GM21723 (cell line): ENCODE measurements around the gene OR12D3.
"Not testable (repeated sequence)": the region's sequence is repeated elsewhere in the genome, so short reads cannot be mapped to it uniquely, and the experiment has no call there.

Experiments used
- ATAC-seq: cut with Tn5 transposase; IDR thresholded peaks from one replicate; pipeline ENCODE4 v1.9.1; 2021; ENCODE audit warnings: mild to moderate bottlenecking, moderate library complexity; ENCODE audit not compliant: unreplicated experiment

OR12D3 gene

GRCh38 chr6:29375191-29375590 is at the start of gene OR12D3:
Gene OR12D3 (minus strand): TSS chr6:29375291. CDS start chr6:29375287, 4 bp downstream.
- ATAC-seq: no peak

- no peak for ATAC-seq
Observed at GRCh38 chr6:29424575-29424974, 49.5 kb upstream of the OR12D3 start.

GRCh38 chr6:29424168-29424567 is 49.1 kb upstream of the OR12D3 start:
- no peak for ATAC-seq

GRCh38 chr6:29419516-29419915 is 44.4 kb upstream of the OR12D3 start:
- no peak for ATAC-seq

DNA sequence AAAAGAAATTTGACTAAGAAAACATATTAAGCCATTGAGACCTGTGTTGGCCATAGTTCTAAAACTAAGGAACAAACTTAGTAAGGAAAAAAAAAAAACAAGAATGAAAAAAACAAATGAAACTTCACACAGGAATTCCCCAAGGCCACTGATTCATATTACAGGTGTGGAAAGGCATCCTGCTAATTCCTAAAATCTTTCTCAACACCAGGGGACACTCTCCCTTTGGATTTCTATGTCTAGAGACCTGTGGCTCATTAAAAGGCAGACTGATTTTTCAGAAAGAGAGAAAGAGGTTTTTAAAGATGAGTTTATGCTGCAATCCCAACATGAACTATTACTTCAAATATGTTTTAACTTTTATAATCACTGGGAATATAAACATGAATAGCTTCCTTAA is 39.5 kb upstream of the OR12D3 start, which contains the start of gene OR12D1:
TSS of gene OR12D1 (plus strand) at position 341 of the 400 bp plus-strand sequence.
- ATAC-seq: no peak

- no peak for ATAC-seq
Observed at GRCh38 chr6:29403801-29404200, 28.7 kb upstream of the OR12D3 start.

- ATAC-seq: no peak
Observed at GRCh38 chr6:29399525-29399924, 24.4 kb upstream of the OR12D3 start.

DNA sequence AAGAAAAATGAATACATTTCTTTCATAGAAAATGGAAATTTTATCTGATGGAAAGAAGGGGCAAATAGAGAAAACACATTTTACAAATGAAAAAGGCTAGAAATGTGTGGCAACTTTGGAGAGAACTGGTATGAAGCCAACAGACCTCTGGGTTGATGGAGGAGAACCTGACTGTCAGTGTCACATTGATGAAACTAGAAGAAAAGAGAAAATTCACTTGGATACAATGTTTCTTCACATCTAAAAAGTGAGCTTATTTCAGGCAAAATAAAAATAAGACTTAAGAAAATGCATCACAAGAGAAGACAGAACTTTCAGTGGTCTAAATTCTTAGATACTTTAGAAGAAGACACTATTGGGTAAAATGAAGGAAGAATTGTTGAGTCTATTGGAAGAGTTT is 20.2 kb upstream of the OR12D3 start, which contains the start of gene OR12D2:
TSS of gene OR12D2 (plus strand) at position 301 of the 400 bp plus-strand sequence. CDS start 1,069 bp downstream, outside the sequence.
- no peak for ATAC-seq

DNA sequence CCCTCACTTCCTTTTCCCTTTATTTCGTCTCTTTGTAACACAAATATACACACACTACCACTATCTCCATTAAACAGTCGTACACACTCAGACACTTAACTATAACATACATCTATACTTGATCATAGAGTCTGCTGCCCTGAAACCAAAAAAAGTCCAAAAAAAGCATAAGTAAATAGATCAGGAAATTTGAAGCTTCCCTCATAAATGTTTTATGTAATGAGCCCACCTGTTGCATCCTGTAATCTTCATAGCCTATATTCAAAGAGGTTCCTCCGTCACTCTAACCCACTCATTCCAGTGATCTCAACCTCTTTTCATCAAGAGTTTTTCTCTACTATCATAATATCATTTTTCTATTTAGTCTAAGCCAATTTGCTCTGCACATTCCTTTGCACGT is 13.4 kb upstream of the OR12D3 start:
- ATAC-seq: no peak

GRCh38 chr6:29376003-29376402 is 912 bp upstream of the OR12D3 start:
- no peak for ATAC-seq

DNA sequence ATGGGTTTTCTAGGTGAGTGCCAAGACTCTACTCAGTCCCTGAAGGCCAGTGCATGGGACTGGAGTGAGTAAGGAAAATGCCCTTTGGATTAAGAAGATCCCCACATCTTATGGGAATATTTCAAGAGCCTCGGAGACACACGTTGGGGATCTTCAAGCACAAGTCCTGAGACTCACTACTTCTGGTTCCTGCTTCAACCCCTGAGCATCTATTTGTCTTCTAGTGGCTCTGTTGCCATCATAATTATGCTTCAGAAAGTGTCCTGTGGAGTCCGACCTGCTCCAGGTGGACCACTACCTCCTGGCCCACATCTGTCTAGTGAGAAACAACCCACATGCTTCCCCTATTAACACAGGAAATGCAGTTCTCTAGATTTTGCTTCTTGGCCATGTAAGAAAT is 6.3 kb downstream of the OR12D3 start, which contains the start of gene OR5V1:
TSS of gene OR5V1 (minus strand) at position 101 of the 400 bp plus-strand sequence. CDS start 12,670 bp downstream, outside the sequence.
- ATAC-seq: no peak

GRCh38 chr6:29355603-29356002 is 19.5 kb downstream of the OR12D3 start:
- no peak for ATAC-seq

DNA sequence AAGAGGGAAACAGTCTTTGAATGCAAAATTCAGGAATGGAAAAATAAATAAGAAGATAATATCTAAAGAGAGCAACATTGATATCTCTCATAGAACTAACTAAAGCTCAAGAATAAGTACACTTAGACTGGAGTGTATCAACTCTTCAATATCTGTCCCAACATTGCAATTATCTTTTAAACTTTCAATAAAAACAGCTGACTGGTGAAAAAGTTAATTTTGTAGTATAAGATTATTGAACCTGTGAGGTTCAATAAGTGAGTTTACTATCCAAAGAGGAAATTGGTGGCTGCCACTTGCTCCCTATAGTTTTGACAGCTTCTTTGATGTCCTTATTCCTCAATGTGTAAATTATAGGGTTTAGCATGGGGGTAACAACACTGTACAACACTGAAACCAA is 20.1 kb downstream of the OR12D3 start:
- ATAC-seq: no peak

DNA sequence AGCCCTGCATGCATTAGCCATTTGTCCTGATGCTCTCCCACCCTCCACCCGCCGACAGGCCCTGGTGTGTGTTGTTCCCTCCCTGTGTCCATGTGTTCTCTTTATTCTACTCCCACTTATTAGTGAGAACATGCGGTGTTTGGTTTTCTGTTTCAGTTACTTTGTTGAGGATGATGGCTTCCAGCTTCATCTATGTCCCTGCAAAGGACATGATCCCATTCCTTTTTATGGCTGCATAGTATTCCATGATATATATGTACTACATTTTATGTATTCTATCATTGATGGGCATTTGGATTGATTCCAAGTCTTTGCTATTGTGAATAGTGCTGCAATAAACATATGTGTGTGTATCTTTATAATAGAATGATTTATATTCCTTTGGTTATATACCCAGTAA is 25.7 kb downstream of the OR12D3 start:
- ATAC-seq: not testable (repeated sequence)

DNA sequence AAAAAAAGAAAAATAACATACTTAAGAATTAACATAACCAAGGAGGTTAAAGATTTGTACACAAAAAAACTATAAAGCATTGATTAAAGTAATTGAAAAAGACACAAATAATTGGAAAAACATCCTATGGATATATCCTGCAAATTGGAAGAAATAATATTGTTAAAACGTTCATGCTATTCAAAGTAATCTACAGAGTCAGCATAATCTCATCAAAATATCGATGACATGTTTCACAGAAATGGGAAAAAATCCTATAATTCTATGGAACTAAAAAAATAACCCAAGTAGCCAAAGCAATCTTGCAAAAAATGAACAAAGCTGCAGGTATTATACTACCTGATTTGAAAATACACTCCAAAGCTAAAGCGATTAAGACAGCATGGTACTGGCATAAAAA is 29.7 kb downstream of the OR12D3 start:
- ATAC-seq: no peak

- ATAC-seq: no peak
Observed at GRCh38 chr6:29336269-29336668, 38.8 kb downstream of the OR12D3 start.

GRCh38 chr6:29332676-29333075 is 42.4 kb downstream of the OR12D3 start:
- no peak for ATAC-seq

GRCh38 chr6:29325777-29326176 is 49.3 kb downstream of the OR12D3 start:
- no peak for ATAC-seq
